ENCODE measurements around the gene CBLB.

CBLB gene

GRCh38 chr3:105868742-105869530 lies at the start of gene CBLB:
CBLB (minus strand) TSS chr3:105869012; CDS start chr3:105867577, 1,435 bp downstream.
- no peak for TF ChIP-seq CTCF (conservative IDR thresholded peaks at IDR 0.05; ENCODE audit: low read length)
- peak; percentile 98 for DNase-seq (ENCODE audit: low read depth)
- H3K4me3 ChIP-seq (ENCODE audit: low read length) = peak within 1 kb of the TSS; percentile 89

GRCh38 chr3:105916767-105917166 lies 48.0 kb upstream of the CBLB start:
- no peak overlapping the region for H3K4me3 ChIP-seq (ENCODE audit: low read length)
- no peak for TF ChIP-seq CTCF (conservative IDR thresholded peaks at IDR 0.05; ENCODE audit: low read length)
- DNase-seq (ENCODE audit: low read depth) = no peak

- no peak for DNase-seq (ENCODE audit: low read depth)
- no peak for TF ChIP-seq CTCF (conservative IDR thresholded peaks at IDR 0.05; ENCODE audit: low read length)
- no peak overlapping the region for H3K4me3 ChIP-seq (ENCODE audit: low read length)
Observed at GRCh38 chr3:105915524-105915923, 46.7 kb upstream of the CBLB start.

- H3K4me3 ChIP-seq (ENCODE audit: low read length) = no peak overlapping the region
- TF ChIP-seq CTCF (conservative IDR thresholded peaks at IDR 0.05; ENCODE audit: low read length) = no peak
- no peak for DNase-seq (ENCODE audit: low read depth)
Observed at GRCh38 chr3:105913616-105914015, 44.8 kb upstream of the CBLB start.

- no peak for TF ChIP-seq CTCF (conservative IDR thresholded peaks at IDR 0.05; ENCODE audit: low read length)
- no peak for DNase-seq (ENCODE audit: low read depth)
- no peak overlapping the region for H3K4me3 ChIP-seq (ENCODE audit: low read length)
Observed at GRCh38 chr3:105912891-105913290, 44.1 kb upstream of the CBLB start.

- DNase-seq (ENCODE audit: low read depth) = no peak
- H3K4me3 ChIP-seq (ENCODE audit: low read length) = no peak overlapping the region
- TF ChIP-seq CTCF (conservative IDR thresholded peaks at IDR 0.05; ENCODE audit: low read length) = no peak
Observed at GRCh38 chr3:105911496-105911895, 42.7 kb upstream of the CBLB start.

GRCh38 chr3:105907777-105908176 lies 39.0 kb upstream of the CBLB start:
- H3K4me3 ChIP-seq (ENCODE audit: low read length) = no peak overlapping the region
- peak; percentile 15 for DNase-seq (ENCODE audit: low read depth)
- no peak for TF ChIP-seq CTCF (conservative IDR thresholded peaks at IDR 0.05; ENCODE audit: low read length)
